Measurements from ENCODE around the gene ISX.

ISX gene

DNA sequence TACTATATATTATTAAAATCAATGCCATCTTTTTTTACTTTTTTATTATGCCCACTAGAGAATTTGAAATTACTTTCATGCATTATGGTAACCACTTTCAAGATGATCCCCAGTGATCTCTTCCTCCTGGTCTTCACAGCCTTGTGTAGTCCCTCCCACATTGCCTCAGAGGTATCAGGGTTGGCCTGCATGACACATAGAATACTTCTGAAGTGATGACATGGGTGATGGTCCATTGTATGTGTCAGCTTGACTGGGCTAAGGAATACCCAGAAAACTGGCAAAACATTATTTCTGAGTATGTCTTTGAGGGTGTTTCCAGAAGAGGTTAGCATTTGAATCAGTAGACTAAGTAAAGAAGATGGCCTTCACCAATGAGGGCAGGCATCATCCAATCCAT is 14.2 kb upstream of the ISX start:
- no peak for TF ChIP-seq CTCF (IDR thresholded peaks at IDR 0.05; ENCODE audit: control insufficient read depth, extremely low read depth, insufficient read depth)
- DNase-seq (ENCODE audit: low read depth) = no peak
- no peak overlapping the region for H3K4me3 ChIP-seq (ENCODE audit: low read depth, low read length)

- no peak for TF ChIP-seq CTCF (IDR thresholded peaks at IDR 0.05; ENCODE audit: control insufficient read depth, extremely low read depth, insufficient read depth)
- no peak for DNase-seq (ENCODE audit: low read depth)
- H3K4me3 ChIP-seq (ENCODE audit: low read depth, low read length) = no peak overlapping the region
Measured at GRCh38 chr22:35053060-35053835, 12.7 kb upstream of the ISX start.

- no peak overlapping the region for H3K4me3 ChIP-seq (ENCODE audit: low read depth, low read length)
- DNase-seq (ENCODE audit: low read depth) = no peak
- no peak for TF ChIP-seq CTCF (IDR thresholded peaks at IDR 0.05; ENCODE audit: control insufficient read depth, extremely low read depth, insufficient read depth)
Measured at GRCh38 chr22:35054064-35054463, 11.9 kb upstream of the ISX start.

DNA sequence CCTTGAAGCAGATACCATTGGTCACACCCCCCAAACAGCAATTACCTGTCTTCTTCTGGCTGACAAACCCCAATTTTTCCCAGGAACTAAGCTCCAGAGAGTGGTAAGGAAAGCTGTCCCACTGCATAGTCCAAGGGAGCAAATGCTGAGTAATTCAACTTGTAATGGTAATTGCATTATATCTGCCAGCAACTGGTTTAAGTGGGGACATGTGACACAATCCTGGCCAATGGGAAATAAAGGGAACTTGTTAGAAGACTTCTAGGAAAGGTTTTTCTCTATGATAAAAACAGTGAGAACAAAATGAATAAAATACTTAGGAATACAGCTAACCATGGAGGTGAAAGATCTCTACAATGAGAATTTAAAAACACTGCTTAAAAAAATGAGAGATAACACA is 9.5 kb upstream of the ISX start:
- no peak overlapping the region for H3K4me3 ChIP-seq (ENCODE audit: low read depth, low read length)
- no peak for TF ChIP-seq CTCF (IDR thresholded peaks at IDR 0.05; ENCODE audit: control insufficient read depth, extremely low read depth, insufficient read depth)
- DNase-seq (ENCODE audit: low read depth) = no peak

GRCh38 chr22:35057155-35057554 is 8.8 kb upstream of the ISX start:
- no peak for TF ChIP-seq CTCF (IDR thresholded peaks at IDR 0.05; ENCODE audit: control insufficient read depth, extremely low read depth, insufficient read depth)
- no peak overlapping the region for H3K4me3 ChIP-seq (ENCODE audit: low read depth, low read length)
- DNase-seq (ENCODE audit: low read depth) = no peak

- no peak for DNase-seq (ENCODE audit: low read depth)
- TF ChIP-seq CTCF (IDR thresholded peaks at IDR 0.05; ENCODE audit: control insufficient read depth, extremely low read depth, insufficient read depth) = no peak
Measured at GRCh38 chr22:35059632-35060031, 6.3 kb upstream of the ISX start.

GRCh38 chr22:35064664-35065063 is 1.3 kb upstream of the ISX start:
- H3K4me3 ChIP-seq (ENCODE audit: low read depth, low read length) = no peak overlapping the region
- DNase-seq (ENCODE audit: low read depth) = no peak
- no peak for TF ChIP-seq CTCF (IDR thresholded peaks at IDR 0.05; ENCODE audit: control insufficient read depth, extremely low read depth, insufficient read depth)

More at GRCh38 chr22:35059632-35060031, 6.3 kb upstream of the ISX start:
- H3K4me3 ChIP-seq (ENCODE audit: low read depth, low read length) = no peak overlapping the region
